IPS-NIHi7 (cell line): Measurements from ENCODE around the gene NMT1.
"Not testable (repeated sequence)": the region's sequence is repeated elsewhere in the genome, so short reads cannot be mapped to it uniquely, and the experiment has no call there.

Experiments
- DNase-seq: peaks from one replicate; pipeline ENCODE4 v3.0.0; 2012; ENCODE audit warnings: mixed read lengths; ENCODE audit errors: extremely low spot score

NMT1 gene

DNA sequence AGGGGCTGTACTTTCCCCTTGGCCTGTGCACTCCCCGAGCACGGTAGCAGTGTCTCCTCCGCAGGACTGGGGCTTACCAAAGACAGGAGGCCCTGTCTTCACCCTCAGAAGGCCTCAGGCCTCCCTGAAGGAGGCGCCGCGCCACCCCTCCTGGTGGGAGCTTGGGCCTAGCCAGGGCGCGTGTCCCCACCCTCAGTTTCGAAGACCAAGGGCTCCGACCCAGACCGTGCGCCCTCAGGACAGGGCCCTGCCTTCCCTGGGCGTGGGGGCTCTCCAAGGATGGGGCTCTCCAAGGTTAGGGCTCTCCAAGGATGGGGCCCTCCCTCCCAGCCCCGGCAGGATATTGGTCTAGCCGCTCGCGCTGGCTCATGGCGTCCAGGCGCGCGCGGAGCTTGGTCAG is 59.4 kb downstream of the NMT1 start:
- DNase-seq, result no peak

DNA sequence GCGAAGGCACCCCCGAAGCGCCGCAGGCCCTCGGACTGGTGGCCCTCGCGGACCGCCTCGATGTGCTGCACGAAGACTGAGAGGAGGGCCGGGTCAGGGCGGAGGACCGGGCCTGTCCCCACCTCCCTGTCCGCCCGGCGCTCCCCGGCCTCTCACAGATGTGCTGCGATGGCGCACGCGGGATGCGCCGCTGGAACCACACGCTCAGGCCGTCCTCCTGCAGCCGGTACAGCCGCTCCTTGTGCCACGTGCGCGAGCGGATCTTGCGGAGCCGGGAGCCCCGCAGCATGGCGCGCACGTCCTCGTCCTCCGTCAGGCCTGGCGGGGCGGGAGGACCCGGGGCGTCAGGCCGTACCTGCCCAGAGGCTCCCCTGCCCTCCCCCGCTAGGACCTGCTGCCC is 59.9 kb downstream of the NMT1 start:
- no peak for DNase-seq

- DNase-seq, result no peak
These were observed 62.1 kb downstream of the NMT1 start for GRCh38 chr17:45123076-45123770.

DNA sequence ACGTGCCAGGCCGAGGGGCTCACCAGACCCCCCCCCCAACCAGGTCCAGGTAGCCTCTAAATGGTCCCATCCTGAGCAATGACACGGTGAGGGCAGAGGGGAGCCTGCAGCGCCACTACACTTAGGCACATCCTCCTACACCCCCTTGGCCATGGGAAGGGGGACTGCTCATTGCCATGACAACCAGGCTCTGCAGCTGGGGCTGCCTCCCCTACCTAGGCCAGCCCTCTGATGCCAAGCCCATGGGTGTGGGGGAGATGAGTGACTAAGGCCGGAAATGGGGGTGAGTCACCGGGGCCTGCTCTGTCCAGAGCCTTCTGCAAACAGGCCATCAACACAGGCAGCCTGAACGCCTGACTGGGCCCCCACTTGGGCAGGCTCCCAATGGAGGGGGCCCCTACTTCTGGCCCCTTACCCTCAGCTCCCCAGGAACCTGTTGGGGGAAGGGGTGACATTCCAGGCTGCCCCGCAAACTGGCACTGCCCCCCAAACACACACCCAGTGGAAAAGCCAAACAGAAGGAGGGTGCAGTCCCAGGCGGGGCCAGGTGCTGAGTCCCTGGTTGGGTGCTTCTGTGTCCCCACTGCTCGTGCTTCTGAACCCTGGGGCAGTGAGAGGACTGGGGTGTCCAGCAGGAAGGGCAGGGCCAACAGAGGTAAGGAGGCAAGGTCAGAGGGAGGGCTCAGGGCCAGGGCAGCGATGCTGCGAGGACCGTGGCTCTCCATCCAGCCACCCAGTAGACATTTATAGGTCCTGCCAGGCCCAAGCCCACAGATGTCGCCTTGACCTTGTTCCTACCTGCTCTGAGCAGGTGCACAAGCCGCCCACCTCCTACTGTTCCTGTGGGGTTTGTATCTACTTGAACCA is 63.0 kb downstream of the NMT1 start:
- peak; percentile 52 for DNase-seq

DNA sequence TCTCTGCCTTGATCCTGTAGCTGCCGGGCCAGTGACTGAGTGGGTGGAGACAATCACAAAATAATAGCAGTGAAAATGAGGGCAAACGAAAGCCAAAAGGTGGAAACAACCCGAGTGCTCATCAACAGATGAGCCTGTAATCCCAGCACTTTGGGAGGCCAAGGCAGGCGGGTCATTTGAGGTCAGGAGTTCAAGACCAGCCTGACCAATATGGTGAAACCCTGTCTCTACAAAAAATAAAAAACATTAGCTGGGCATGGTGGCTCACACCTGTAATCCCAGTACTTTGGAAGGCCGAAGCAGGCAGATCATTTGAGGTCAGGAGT is 63.6 kb downstream of the NMT1 start:
- DNase-seq, result not testable (repeated sequence)

DNA sequence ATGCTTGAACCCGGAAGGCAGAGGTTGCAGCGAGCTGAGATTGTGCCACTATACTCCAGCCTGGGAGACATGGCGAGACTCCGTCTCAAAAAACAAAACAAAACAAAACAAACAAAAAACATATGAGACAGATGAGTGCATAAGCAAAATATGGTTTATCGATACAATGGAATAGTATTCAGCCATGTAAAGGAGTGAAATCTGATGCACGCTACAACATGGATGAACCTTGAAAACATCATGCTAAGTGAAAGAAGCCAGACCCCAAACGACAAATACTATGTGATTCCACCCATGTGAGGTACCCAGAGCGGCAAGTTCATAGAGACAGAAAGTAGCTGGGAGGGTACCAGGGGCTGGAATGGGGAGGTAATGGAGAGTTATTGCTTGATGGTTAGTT is 64.4 kb downstream of the NMT1 start:
- DNase-seq, result no peak

DNA sequence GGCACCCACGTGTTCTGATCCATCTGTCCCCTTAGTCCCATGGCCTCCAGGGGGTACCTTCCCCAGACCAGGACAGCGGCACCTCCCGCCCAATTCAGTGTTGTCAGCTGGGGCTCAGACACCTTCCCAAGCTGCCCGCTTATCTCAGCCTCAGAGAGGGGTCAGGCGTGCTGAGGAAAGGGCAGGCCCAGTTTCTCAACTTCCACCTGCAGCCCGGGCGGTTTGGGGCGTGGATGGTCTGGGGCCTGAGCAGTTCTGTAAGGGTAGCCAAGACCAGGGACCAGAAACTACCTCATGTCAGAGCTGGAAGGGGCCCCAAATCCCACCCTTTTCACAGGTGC is 66.1 kb downstream of the NMT1 start:
- DNase-seq, result no peak

GRCh38 chr17:45127548-45128300 is 66.6 kb downstream of the NMT1 start:
- no peak for DNase-seq

DNA sequence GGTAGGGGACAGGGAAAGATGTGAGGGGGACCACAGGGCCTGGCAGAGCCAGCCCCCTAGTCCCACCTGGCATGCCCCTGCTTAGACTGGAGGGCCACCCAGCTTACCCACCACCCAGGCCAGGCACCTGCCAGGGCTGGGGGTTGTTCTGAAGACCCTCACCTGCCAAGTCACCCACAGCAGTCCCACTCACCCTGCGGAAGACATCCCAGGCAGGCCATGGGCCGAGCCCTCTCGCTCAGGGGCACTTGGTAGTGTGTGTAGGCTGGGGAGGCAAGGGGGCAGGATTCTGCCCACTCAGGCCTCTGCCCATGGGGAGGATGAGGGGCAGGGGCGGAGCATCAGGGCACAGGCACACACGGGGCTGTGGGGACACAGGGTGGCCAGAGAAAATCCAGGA is 67.2 kb downstream of the NMT1 start:
- DNase-seq, result no peak

DNA sequence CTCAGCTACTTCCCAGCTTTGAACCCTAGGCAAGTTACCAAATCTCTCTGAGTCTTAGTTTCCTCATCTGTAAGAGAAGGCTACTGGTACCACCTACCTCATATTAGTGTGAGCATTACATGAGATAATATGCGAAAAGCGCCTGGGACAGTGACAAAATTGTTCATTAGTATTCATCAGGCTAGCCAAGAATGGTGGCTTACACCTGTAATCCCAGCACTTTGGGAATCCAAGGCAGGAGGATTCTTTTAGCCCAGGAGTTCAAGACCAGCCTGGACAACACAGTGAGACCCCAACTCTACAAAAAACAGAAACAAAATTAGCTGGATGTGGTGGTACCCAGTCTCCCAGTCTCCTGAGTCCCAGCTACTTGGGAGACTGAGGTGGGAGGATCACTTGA is 67.9 kb downstream of the NMT1 start:
- DNase-seq, result no peak

DNA sequence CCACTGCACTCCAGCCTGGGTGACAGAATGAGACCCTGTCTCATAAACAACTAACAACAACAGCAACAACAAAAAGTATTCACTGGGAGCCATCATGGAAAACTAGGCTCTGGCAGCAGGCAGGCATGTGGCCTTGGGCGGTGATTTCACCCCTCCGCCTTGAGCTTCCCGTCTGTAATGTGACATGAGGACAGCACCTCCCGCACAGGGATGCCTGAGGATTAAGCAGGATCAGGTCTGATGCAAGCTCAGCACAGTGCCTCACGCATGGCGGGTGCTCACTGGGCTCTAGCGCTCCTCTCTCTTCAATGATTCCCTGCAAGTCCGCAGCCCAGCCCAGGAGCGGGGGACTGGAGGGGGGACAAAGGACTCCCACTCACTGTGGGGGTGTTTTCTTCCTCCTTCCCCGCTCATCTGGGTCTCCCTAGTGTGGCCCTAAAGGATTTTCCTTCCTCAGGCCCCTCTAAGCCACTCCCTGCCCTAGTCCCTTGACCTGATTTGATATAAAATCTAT is 68.4 kb downstream of the NMT1 start:
- DNase-seq, result no peak

DNA sequence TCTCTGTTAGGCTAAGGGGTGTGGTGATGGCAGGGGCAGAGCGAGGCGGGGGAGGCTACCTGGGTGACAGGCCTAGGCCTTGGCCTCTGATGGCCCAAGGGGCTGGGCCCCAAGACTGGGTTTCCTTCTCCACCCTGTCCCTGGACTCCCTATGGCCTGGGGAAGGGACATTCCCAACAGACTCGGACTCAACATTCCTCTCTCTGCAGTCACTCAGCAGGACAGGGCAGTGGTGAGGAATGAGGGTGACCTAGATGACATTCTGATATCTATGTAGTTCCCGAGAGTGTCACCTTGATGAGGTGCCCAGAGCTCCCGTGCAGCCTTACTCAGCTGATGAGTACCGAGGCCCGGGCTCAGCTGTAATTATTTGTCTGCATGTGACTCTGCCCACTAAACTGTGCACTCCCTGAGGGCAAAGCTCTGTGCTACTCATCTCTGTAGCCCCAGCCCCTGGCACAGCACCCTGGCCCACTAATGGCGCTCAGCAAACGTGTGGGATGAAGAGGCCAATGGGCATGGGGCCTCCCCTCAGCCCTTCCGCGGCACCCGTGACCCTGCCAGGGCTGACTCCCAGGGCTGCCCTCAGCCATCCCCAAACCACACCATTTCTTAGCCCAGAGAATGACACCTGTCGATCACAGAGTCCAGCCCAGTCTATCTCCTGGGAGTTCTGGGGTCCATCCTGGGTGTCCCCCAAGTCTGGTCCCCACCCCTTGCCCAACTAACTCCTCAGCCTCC is 69.0 kb downstream of the NMT1 start:
- no peak for DNase-seq

DNA sequence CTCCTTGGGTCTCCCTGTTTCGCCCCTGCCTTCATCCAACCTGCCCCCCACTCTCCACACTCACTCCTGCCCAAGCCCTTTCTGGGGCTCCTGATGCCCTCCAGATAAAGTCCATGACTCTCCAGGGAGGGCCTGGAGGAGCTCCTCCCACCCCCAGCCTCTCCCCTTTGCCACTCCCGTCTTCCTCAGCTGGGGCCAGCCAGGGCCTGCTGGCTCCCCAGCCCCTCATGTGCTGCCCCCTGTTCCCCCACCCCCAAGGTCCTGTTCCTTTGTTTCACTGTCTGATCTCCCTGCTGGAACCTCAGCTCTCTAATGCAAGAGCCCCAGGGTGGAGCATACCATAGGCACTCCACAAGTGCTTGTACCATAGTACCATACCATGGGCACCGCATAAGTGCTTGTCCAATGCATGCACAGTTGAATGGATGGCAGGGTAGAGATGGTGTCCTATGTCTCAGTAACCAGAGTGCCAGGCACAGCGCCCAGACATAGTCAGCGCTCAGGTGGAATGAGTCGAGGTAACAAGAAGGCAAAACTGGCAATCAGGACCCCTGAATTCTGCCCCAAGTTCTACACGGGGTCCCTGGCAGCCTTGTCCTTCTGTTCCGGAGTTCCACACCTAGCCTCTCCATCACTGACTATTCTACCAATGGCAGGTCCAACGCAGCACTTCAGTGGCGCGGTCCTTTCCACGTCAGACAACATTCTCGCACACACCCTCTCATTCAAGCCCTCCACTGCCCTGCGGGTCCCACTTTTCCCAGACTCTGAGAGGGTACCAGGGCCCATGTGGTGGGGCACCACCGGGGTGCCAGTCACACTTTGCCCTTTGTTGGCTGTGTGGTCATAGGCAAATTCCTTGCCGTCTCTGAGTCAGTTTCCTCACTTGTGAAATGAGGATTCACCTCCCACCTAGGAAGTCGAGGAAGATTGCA is 69.8 kb downstream of the NMT1 start:
- no peak for DNase-seq

GRCh38 chr17:45131616-45132319 is 70.7 kb downstream of the NMT1 start:
- DNase-seq, result peak; percentile 73

GRCh38 chr17:45132320-45132571 is 71.1 kb downstream of the NMT1 start, which contains the start of gene PLCD3:
PLCD3 (minus strand) TSS chr17:45132515; CDS start chr17:45132410, 105 bp downstream.
- no peak for DNase-seq

- DNase-seq, result peak; percentile 93
These were observed 71.7 kb downstream of the NMT1 start for GRCh38 chr17:45132572-45133463.

DNA sequence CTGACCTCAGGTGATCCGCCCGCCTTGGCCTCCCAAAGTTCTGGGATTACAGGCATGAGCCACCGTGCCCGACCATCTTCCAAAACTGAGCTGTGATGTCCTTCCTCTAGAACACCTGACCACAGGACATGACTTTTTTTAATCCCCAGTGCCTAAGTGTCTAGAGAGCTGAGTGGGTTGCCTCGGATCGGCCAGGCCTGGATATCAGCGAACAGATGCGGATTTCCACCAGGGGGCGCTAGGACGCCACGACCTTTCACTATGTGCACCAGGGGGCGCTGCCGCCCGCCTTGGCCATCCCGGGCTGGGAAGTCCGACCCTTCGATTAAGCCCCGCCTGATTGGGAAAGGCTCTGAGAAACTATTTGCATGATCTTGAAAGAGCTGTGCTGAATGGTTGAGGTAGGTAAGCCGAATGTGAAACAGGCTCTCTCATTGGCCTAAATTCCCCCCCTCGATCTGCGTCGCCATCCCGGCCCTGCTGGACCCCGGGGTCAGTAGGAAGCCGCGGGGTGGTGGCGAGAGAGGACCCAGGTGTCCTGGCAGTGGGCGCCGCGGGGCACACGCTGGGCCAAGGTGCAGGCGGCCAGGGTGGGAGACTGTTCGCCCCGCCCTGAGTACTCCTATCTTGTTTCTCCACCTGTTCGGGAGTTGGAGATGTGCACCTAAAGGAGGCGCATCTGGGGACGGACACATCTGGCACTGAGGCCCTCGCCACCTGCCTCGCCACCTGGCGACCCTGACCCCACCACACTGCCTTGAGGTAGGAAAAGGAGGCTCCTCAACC is 74.3 kb downstream of the NMT1 start, which contains the start of gene ACBD4:
ACBD4 (plus strand) TSS at position 496 of the 786 bp plus-strand sequence. CDS start 458 bp downstream, outside the sequence.
- peak; percentile 94 for DNase-seq
